NCI-H187 (cell line): ENCODE data around the gene ERRFI1.

Experiments used
- DNase-seq, 2 experiments: peaks; one replicate each; lab custom pipeline; 2025; lab: John Stamatoyannopoulos, UW

The ERRFI1 gene

DNA sequence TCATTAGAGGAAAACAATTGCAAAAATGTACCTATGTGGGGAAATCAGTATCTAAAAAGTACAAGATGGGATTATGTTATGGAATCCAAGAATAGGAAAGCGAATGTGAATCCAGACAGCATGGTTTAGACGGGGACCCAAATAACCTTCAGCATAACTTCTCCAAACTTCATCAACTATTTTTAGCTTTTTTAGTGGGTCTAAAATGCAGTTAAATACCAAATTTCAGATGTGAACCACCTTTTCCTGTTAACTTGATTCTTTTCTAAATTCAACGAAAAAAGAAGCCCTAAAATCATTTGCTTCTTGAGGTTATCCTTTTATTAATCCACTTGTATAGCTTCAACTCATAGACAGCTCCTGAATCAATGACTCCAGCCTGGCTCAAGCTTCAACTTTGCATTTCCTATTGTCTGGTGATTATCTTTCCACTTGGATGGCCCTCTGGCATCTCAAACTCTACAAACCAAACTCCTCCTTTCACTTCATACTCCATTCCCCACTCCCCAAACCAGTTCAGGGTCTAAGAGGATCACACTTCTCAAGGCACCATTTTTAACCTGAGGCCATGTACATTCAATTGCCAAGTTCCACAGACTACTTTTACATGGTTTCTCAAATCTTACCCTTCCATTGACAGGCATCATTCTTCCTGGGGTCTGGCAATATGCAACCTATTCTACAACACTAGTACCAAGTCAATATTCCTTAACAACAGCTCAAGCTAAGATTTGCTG is 7.4 kb downstream of the ERRFI1 start:
- no peak for DNase-seq

DNA sequence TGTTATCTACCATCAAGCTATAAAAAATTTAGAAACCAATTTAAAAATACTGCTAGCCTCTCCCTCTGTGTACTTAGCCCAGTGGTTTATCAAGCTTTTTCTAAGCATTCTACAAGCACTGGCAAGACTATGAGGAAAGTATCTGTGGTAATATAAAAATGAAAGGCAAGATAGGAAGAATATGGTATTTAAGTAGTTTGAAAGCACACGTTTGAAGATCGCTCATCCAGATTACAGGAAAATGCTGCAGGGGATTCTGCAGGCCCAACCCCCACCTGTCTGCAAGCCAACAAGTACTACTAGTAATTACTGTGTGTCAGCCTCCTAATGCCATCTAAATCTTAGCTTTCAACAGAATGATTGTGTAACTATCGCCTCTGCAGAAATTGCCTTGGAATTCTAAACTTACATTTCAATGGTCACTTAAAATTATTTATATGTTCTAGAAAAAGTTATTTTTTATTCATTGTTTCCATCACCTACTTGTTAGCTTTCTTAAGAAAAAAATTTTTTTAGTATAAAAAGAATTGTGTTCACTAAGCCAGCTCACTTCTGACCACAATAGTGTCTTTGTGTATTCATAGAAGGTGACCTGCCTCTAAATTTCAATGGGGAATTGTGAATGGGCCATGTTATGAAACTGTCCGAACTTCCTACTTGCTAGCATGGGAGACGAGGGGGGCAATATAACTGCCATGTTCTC is 8.5 kb downstream of the ERRFI1 start:
- DNase-seq: no peak

DNA sequence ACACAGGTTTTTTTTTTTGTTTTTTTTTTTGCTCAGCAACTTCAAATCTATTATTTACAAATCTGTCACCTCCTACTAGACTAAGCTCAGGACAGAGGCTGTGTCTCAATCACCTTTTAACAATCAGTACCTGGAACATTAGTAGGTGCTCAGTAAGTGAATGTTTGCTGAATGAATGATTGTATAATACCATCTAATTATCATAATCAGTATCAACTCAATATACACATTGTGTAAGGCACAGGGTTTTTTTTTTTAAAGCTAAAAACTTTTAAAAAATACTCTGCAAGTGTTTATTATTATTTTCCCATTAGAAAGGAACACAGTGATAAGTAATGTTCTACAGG is 9.2 kb downstream of the ERRFI1 start:
- no peak for DNase-seq

DNA sequence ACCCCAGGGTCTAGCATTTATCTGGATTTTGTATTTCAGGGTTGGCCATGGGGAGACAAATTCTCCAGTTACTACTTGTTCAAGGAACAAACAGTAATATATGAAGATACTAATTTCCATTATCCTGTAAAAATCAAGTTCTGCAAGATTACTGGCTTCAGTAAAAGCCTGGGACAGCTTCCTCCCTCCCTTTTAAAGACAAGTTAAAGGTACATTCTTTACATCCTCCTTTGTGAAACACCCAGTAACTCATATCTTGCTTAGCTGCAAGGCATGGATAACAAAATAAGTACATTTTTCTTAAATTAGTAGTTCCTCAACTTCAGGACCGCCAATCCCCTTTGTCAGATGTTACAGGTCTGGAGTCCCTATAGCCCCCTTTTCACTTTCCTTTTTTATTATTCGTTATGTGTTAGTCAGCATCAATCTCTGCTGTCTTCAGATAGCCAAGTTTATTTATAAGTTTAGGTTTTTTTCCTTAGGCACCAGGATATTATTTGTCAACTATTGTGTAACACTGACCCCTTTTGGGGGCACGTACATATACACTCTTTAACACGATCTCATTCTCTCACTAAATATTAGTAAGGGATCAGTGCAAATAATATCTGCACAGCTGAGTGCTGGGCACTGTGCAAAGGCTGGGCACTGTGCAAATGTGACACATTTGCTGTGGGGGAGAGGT is 9.8 kb downstream of the ERRFI1 start:
- DNase-seq: no peak

DNA sequence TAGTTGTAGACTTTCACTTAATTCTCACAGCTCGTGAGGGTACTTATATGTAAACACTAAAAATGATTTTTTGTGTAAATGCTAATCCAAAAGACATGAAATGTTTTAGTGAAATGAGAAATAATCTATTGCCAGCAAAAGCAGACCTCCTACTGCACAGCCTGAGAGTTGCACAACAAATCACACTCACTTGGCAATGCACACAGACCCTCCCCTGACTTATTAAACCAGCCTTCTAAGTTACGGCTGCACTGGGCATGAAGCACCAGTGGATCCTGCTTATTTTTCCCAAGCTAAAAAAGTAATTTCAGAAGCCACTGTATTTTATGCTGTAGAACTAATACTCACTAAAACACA is 10.3 kb downstream of the ERRFI1 start:
- no peak for DNase-seq

DNA sequence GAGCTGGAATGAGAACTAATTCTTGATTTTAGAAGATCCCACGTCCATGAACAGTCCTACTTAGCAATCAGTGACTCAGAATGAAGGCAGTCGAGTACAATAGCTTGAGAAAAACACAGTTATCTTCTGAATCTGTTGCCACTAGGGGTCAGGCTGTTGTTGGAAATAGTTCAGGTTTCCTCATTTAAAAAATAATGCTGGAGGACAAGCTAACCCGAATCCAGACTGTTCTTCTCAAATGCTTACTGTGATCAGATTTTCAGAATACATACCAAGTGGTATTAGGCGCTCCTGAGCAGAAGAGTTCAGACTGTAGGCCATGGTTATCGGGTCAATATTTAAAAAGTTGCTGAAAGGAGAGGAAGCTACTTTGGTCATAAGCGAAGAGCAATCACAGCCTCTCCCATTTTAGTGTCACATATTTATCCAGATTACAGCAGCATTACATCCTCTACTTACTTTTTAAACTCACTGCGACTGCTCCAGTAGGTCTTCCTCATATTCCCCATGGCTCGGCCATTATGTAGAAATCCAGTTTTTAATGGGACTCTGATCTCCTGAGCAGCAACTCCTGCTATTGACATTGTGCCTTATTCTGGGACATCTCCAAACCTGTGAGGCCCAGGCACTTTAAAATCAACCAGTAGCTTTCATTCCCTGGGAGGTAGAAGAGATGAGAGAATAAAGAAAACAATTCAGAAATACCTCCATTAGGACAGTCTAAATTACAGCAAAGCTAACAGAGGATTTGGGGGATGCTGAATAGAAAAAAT is 10.9 kb downstream of the ERRFI1 start:
- DNase-seq: peak in 1 of 2 experiments; percentile 9

DNA sequence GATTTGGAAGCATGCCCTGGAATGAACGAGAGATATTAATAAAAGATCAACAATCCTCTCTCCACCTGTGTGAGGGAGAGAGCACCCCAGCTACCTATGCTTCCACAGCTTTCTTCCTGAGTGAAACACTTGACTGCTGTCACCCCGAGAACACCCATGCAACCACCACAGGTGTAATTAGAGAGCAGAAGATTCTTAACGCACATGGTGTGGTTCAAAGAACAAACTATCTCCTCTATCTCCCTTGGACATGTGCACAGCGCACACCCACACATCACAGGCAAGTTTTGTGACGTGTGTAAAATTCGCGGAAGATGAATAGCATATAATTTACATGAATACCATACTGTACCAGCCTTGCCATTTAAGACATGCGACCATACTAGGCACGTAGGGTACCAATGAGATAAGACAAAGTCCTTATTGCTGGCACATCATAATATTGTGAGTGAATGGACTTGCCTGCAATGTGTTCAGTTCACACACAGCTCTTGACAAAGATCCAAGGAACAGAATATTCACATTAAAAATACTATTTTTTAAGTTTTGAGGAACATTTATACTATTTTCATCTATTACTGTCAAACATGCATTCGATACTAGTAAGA is 11.6 kb downstream of the ERRFI1 start:
- DNase-seq: no peak

DNA sequence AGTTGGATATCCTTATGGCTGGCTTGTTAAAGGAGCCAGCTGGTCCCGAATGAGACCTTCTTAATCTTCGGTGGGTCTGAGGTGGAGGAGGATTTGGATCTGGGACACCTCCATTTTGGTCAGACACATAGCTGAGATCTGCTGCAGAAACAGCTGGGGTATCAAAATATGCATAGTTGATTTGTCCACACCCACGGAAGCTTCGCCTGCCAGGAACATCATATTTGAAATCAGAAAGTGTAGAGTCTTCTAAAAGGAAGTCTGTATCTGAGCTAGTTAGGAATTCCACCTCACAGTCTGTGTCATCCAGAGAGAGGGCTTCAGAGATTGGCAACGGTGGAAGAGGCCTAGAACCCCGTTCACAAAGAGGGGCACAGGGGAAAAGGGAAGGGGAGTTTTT is 12.3 kb downstream of the ERRFI1 start:
- no peak for DNase-seq

DNA sequence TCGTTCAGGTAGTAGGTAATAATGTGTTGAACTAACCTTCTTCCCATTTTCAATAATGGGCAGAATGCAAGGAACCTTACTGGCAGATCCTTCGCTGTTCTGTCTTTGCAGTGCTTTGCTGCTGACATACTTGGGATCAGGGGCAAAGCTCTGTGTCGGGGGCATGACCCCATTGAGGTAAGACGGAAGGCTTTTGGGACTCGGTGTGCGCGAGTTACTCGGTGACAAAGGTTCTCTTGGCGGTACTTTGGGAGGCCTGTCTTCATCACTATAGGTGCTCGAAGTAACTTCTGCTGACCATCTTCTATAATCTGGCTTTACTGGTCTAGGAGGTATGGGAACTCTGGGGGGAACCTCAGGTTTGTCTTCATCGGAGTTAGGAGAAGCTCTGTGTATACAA is 12.7 kb downstream of the ERRFI1 start:
- no peak for DNase-seq

DNA sequence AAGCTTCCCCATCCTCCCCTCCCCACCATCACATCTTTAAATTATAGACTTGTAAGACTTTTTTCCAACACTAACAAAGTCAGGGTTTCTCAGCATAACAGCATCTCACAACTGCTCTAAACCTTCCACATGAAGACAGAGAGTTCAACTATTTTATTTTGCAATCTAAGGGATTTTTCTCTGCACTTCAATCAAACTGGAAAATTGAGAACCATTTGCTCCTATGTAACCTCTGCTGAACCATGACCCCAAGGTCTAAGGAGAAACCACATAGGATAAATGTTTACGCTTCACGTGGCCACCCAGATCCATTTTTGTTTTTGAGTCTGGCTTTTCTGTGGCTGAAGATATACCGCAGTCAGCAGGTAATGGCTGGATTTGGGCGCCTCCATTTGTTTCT is 13.2 kb downstream of the ERRFI1 start:
- DNase-seq: no peak

DNA sequence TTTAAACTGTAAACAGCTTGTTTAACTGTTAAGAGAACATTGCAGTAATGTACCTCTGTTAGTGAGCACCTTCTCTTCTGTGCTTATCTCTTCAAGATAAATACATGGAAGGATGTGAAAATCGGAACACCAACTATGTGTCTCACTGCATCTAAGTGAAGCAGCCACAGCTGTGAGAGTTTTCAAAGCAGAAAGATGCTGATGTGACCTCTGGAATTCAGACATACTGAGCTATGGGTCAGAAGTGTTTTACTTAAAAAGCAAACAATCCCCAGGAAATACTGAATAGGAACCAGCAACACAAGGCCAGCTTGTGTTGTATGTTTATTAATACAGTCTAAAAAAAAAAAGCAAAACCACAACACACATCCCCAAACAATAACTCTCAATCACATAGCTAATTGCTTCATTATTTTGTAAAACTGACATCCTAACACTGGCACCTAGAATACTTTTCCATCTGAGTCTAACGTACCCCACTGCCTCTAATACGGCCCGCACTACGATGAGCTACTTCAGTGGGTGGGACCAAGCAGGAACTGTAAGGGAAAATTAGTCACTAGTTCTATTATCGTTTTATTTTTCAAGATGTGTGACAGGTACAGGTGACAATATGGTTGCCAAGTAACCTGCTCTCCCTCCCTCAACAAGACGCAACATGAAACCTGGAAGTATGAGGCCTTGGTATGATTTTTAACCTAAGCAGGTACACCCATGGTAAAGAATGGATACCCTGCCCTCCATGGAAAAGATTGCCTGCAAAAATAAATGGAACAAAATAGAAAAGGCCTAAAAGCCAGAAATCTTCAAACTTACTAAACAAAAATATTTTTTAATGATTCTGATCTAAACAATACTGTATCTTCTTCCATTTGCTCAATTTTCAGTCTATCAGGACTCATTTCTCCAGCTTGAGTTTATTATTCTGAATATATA is 13.9 kb downstream of the ERRFI1 start:
- no peak for DNase-seq

DNA sequence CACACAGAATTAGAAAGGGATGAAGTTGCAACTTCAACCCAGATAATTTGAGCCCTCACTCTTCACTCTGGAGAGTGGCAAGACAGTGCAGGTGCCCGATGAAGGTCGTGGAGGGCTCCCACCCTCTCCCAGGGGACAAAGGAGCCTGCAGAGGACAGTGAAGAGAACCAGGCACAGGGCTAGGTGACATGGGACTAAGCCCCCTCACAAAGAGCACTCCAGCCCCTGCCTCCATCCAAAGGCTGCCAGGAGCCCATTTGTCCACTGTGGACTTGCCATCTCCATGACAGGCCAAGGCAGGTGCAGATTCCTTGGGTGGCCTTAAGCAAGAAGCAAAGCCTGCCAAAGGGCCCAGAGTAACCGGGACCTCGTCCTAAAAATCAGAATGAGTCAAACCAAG is 15.1 kb downstream of the ERRFI1 start:
- DNase-seq: no peak

DNA sequence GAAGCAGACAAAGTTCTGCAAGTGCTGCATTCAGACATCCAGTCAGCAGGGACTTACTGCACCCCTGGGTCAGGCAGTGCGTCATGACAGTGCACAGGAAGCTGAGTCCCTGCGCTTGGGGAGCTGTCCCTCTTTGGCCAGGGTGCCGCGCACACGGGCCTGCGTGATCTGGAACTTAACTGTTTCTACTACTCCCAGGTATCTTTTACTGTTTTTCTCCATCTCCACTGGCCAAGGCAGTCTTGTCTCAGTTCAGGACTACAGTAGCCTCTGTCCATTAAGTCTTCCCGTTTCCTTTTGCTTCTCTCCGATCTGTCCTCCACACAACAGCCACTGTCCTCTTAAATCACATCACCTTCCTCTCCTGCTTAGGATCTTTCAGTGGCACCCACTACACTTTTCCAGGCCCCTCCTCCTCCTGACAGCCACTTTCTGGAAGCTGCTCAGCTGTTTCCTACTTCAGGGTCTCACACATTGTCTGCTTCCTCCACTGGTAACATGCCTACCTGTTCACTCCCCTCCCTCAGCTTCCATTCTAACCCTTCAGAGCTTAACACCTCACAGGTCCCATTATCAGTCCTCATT is 15.9 kb downstream of the ERRFI1 start:
- DNase-seq: no peak

DNA sequence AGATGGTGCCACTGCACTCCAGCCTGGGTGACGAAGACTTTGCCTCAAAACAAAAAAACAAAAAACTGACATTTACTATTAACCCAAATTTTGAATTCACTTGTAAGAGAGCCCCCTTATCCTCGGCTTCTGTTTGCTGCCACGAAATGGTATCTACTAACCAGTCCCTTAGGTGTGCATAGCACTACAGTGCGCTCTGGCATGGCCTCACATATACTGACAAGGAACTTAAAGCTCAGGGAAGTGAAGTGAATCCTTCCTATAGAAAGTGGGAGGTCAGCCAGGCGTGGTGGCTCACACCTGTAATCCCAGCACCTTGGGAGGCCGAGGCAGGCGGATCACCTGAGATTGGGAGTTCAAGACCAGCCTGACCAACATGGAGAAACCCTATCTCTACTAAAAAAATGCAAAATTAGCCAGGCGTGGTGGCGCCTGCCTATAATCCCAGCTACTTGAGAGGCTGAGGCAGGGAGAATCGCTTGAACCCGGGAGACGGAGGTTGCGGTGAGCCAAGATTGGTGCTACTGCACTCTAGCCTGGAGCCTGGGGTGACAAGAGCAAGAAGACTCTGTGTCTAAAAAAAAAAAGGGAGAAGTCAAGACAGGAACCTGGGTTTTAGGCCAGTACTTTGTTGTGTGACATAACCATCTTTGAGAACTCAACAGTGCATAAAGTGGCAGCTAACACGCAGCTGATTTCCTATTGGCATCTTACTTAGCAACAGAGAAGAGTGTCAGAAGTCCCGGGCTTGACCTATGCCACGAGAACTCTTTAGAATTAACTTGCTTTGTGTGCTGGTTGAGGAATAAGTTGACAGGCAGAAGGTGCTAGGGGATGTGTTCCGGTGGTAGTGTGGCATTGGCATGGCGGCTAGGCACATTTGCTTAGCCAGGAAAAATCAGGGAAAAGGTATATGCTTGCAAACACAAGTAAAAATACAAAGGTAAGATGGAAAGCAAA is 16.8 kb downstream of the ERRFI1 start:
- DNase-seq: no peak

DNA sequence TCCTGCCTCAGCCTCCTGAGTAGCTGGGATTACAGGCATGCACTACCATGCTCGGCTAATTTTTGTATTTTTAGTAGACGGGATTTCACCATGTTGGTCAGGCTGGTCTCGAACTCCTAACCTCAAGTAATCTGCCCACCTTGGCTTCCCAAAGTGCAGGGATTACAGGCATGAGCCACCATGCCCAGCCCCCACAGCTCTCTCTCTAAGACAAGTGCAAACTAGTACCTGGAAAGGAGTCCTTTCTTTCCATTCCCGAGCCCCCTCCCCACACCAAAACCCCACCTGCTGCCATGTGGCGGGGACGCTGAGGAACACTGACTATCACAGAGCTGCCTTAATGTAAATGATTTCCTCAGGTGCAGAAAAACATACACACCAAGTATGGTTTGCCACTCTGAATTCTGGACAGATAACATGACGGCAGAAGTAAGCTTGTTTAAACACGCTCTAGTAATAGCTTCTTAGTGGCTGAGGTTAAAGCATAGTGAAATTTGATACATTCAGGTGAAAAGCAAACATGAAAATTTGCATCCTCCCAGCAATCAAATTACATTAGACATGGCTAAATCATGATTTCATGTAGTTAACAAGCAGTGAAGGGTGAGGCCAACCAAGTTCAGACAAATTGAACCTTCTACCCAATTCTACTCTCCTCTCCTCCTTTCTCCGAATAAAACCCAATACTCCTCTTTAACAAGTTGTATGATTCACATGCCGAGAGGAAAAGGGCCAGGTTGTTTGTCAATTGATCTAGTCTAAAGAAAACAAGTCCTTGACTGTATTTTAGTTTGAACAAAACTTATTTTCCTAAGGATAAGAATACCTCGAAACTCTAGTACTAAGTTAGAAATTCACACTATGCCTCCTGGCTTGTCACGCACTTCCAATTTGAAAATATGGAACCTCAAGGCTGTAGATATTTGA is 19.8 kb downstream of the ERRFI1 start:
- peak; percentile 32 to 52 for DNase-seq

DNA sequence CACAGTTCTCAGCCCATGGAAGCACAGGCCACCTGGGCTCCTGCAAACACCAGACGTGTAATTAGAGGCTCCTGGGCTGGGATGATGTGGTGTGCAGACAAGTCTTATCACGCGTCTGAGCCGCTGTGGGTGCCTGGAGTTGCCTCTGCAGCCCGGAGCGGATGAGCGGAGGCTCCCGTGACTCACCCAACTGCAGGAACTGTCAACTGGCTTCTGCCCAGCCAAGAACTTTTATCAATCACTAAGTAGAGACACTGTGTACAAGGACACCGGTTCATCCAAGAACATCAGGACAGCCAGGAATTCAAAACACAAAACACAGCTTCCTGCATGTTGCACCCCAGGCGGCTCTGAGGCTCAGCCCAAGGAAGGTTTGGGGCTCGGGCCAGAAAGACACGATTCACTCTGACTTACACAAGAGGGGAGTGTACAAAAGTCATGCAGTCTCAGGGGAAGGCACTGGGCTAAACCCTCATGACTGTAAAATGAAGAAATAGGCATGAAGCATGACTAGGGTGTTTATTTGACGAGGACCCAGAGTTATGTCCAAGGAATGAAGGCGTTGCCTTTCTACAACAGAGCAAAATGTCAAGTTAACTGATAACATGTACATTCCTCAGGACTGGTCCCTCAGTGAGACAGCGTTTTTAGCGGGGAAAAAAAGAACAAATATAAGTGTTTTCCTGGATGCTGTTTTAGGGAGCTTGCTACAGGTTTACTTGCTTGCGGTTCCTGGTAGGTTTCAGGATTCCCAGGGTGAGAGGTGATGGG is 21.1 kb downstream of the ERRFI1 start:
- DNase-seq: no peak

DNA sequence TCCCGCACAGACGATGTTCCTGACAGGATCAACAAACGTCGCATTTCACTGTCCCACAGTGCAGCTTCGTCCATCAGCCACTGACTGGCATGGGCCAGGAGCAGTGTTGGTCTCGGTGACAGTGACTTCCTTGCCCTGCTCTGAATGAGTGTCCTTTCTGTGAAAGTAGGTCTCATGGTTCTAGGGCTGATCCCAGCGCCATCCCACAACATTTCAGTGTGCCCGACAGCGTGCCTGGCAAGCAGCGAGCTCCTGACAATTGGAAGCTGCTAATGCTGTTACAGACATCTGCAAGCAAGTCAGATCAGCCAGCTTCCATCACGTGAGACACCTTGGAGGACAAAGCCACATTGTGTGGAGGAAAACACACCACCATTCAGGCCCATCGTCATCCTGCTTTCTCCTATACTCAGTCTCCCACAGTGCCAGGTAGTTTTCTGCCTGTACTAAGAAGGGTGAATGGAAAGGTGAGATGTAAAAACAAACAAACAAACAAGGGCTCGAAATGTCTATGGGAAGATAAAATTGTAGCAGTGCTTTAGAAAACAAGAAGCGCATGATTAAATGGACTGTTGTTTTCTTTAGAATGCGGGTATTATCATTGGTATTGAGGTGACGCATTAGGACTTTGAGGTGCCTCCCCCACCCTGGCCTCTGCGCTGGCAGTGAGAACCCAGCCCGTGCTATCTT is 21.9 kb downstream of the ERRFI1 start:
- DNase-seq: no peak
